GM18873 (cell line): ENCODE measurements around the gene CENPB.
"Not testable (repeated sequence)": the region's sequence is repeated elsewhere in the genome, so short reads cannot be mapped to it uniquely, and the experiment has no call there.

Source experiments
- ATAC-seq: cut with Tn5 transposase; IDR thresholded peaks from one replicate; pipeline ENCODE4 v1.9.1; 2021; ENCODE audit warnings: mild to moderate bottlenecking, moderate library complexity, moderate number of reproducible peaks; ENCODE audit not compliant: unreplicated experiment, low FRiP score

CENPB gene, protein sequence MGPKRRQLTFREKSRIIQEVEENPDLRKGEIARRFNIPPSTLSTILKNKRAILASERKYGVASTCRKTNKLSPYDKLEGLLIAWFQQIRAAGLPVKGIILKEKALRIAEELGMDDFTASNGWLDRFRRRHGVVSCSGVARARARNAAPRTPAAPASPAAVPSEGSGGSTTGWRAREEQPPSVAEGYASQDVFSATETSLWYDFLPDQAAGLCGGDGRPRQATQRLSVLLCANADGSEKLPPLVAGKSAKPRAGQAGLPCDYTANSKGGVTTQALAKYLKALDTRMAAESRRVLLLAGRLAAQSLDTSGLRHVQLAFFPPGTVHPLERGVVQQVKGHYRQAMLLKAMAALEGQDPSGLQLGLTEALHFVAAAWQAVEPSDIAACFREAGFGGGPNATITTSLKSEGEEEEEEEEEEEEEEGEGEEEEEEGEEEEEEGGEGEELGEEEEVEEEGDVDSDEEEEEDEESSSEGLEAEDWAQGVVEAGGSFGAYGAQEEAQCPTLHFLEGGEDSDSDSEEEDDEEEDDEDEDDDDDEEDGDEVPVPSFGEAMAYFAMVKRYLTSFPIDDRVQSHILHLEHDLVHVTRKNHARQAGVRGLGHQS

DNA sequence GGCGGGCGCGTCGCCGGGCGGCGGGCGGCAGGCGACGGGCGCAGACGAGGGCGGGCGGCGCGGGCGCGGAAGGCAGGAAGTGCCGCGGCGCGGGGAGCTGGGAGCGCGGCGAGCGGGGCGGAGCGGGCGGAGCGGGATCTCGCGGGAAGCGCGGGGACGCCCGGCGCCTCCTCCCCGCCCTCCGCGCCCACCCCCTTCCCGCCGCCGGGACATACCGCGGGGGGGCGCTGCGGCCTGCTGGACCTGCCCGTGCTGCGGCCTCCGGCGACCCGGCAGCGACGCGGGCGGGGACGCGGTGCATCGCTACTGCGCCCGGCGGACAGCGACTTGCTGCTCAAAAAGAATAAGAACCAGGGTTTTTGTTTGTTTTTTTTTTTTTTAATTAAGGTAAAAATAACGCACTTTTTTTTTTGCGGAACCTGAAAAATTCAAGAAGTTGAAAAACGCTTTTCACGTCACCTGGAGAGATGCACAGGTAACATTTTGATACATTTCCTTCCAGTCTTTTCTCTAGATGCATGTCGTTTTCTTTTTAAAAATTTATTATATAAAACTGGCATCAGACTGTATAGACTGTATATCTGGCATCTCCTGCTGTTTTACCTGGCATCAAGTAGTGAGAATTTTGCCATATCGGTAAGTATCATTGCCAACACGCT lies at the start of gene CENPB:
CENPB (minus strand) TSS at position 76 of the 659 bp plus-strand sequence. CDS start 257 bp downstream, outside the sequence.
- peak; percentile 65 for ATAC-seq

DNA sequence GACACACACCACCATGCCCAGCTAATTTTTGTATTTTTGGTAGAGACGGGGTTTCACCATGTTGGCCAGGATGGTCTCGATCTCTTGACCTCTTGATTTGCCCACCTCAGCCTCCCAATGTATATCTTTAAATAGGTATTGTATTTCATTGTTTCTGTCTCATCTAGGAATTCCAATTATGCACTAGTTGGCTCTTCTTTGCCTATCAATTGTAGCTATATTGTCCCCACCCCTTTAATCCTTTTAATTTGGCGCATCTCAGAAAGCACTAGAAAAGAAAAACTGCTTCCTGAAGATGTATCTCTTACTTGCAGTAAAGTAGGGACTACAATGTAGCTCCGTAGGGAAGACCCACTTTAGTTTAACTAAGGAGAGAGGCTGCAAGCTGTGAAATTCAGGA lies 49.6 kb upstream of the CENPB start:
- no peak for ATAC-seq

DNA sequence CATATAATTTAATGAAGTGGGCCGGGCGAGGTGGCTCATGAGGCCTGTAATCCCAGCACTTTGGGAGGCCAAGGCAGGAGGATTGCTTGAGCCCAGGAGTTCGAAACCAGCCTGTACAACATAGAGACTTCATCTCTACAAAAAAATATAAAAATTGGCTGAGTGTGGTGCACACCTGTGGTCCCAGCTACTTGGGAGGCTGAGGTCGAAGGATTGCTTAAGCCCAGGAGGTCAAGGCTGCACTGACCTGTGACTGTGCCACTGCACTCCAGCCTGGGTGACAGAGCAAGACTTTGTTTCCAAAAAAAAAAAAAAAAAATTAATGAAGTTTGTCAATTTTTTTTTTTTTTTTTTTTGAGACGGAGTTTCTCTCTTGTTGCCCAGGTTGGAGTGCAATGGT lies 43.4 kb upstream of the CENPB start:
- not testable (repeated sequence) for ATAC-seq

DNA sequence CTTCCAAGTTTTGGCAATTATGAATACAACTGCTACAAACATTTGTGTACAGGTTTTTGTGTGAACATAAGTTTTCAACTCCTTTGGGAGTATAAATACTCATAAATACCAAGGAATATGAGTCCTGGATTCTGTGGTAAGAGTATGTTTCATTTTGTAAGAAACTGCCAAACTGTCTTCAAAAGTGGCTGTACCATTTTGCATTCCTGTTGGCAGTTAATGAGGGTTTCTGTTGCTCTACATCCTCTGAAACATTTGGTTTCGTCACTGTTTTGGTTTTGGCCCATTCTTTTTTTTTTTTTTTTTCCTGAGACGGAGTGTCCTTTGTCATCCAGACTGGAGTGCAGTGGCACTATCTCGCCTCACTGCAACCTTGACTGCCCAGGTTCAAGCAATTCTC lies 42.3 kb upstream of the CENPB start:
- no peak for ATAC-seq

DNA sequence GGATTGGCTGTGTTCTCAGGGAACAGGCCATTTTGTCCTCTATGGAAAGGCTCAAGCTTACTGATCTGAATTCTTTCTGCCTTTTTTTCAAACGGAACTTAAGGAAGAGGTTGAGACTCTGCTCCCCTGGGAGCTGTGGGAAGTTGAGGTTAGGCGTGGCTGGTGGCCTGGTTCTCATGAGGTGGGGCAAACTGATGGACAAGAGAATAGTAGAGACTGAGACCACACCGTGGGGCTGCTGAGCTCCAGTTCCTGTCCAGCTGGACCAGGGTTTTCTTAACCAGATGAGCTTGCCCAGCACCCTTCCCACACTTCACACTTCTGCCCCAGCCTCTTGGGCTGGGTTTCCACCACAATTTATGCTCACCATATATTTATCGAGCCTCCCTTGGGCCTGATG lies 39.9 kb upstream of the CENPB start:
- ATAC-seq: no peak

DNA sequence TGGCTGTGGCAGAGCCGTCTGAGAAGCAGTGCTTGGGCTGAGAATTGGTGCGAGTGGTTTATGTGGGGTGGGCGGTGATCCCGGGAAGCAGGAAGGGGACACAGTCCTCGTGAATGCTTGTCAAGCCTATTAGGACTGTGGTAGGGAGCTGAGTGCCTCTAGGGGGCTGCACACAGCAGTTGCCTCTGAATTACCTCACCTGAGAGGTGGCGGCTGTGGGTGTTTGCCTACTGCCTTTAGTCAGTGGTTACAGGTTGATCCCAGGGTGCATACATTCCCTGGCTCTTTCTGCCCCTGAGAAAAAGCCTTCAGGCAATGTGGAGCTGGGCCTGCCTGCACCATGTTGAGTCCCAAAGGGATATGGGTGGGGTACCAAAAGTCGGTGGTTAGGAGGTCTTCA lies 39.0 kb upstream of the CENPB start:
- ATAC-seq: no peak

DNA sequence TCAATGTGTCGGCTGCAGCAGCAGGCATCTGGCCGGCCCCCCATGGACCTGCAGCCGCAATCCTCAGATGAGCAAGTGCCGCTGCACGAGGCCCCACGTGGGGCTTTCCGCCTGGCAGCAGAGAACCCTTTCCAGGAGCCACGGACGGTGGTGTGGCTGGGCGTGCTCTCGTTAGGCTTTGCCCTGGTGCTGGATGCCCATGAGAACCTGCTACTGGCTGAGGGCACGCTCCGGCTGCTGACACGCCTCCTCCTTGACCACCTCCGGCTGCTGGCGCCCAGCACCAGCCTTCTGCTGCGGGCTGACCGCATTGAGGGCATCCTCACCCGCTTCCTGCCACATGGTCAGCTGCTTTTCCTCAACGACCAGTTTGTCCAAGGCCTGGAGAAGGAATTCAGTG lies 37.3 kb upstream of the CENPB start:
- no peak for ATAC-seq

DNA sequence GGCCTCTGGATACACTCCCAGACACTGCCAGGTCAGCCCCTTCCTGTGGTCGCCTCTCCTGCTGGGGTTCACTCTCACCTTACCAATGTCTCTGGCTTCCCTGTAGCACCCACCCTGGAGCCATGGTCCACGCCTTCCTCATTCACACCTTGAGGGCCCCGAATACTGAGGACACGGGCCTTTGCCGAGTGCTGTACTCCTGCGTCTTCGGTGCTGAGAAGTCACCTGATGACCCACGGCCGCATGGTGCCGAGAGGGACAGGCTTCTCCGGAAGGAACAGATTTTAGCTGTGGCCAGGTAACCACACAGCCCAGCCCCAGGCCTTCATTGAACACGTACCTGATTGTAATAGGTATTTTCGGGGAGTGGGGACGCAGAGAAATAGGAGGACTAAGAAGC lies 35.5 kb upstream of the CENPB start:
- no peak for ATAC-seq

DNA sequence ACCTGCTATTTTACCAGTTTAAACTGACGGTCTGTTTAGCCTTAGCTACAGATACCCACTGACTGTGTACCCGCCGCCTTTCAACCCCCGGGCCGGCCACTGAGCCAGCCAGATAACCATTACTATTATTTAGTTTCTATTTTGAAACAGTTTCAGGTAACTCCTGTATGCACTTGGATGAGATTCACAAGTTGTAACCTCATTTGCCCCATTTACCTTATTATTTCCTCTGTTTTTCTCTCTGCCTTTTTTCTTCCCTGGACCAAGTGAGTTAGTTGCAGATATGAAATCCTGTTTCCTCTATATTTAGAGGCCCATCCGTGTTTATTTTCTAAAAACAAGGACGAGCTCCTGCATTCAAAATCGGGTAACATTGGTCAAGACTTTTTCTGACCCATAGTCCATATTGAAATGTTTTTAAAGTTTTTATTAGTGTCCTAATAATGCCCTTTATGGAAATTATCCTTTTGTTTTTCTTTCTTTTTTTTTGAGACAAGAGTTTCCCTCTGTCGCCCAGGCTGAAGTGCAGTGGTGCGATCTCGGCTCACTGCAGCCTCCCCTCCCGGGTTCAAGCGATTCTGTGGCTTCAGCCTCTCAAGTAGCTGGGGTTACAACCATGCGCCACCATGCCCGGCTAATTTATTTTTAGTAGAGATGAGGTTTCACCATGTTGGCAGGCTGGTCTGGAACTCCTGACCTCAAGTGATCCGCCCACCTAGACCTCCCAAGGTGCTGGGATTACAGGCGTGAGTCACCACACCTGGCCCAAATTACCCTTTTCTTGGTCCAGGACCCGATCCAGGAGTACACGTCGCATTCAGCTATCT lies 34.6 kb upstream of the CENPB start:
- ATAC-seq: peak; percentile 4

DNA sequence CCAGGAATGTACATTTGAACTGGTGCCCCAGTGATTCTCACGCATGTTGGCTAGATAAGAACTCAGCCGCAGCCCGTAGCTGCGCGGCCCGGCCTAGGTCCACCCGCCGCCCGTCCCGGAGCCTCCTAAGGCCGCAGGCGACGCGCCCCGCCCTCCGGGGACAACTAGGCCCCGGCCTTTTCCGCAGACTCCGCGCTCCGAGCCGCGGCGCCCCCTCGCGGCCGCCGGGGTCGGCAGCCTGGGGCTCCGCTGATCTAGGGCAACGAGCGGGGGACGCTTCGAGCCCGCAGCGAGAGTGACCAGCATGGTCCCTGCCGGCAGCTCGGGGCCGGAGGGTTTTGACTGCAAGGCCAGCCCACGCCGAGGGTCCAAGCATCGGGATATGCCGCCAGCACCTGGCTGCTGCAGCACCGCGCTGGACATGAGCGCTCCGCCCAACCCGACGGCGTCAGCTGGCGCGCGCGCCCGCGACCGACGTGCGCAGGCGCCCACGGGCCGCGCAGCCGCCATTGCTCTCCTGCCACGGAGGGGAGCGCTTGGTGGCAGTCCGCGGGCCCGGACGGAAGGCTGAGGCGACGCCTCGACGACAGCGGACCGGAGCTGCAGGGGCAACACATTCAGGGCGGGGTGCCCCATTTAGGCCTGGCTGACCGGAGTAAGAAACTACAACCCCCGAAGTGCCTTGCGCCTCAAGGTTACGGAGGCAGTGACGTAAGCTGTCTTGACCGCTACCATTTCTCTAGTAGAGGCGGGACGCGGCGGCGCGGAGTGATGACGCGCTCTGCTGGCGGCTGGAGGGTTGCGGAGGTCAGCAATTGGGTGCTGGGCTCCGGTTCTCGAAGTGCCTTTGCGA lies 33.7 kb upstream of the CENPB start, which contains the start of gene AP5S1:
AP5S1 (plus strand) TSS at position 500 of the 853 bp plus-strand sequence. CDS start 1,571 bp downstream, outside the sequence.
- peak; percentile 78 for ATAC-seq

DNA sequence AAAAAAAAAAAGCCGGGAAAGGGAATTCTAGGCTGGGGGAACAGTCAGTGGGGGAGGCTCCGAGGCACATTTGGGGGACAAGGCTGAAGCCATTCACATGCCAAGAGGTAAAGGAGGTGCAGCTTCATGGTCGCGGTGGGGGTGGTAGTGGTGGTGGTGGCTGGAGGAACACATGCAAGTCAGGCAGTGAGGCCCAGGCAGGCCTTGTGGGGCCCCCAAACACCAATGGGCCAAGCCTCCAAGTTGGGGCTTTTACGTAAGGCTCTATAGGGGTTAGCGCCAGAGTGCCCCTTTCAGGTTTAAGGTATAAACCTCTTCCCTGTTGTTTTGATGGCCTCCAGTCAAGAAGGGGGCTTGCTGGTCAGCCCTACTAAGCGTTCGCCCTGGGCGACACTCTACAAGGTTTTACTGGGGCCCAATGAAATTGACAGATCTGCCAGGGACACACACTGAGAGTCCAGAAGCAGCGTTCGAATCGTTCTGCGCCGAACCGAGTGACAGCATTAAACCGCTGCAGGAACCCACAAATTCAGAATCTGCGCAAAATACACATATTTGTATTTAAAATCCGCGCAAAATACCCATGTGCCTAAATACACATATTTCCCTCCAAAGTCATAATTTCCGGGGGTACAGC lies 33.0 kb upstream of the CENPB start:
- ATAC-seq: no peak

DNA sequence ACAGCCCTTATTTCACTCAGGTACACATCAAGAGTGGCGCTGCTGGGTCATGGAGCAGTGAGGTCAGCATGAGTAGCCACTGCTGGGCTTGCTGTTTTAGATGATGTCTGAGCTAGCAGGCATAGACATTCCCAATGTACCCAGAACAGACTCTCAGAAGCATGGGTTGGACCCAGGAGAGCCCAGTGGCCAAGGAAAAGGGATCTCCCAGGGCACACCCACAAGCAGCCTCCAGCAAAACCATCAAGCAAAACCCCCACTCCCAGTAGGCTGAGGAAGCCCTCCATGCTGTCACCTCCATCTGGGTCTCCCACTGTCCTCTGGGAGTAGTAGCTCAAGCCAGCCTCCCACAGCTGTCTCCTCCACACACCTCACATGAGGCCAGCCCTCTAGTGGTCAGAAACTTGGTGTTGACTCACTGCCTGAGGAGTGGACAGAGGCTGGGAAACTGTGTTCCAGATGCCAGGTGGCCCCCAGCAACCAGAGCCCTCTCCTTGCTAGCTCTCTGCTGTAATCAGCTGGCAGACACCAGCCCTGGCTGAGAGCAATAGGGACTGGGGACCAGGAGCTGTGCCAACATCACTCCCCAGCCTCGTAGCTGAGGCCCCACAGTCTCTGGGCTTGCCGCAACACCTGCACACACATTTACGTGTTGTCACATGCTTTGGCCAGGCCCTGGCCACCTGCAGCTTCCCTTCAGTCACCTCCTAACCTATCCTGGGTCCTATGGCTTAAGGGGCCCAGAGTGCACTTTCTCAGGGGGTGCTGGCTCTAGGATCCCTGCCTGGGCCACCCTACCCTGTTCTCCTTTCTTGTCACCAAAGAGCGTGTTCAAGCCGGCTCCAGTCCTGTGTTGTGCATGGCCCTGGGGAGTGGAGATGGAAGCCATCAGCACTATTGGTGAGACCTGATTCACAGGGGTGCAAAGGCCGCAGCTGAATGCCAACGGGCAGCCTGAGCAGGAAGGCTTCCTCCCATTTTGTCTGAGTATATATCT lies 31.9 kb upstream of the CENPB start:
- no peak for ATAC-seq

DNA sequence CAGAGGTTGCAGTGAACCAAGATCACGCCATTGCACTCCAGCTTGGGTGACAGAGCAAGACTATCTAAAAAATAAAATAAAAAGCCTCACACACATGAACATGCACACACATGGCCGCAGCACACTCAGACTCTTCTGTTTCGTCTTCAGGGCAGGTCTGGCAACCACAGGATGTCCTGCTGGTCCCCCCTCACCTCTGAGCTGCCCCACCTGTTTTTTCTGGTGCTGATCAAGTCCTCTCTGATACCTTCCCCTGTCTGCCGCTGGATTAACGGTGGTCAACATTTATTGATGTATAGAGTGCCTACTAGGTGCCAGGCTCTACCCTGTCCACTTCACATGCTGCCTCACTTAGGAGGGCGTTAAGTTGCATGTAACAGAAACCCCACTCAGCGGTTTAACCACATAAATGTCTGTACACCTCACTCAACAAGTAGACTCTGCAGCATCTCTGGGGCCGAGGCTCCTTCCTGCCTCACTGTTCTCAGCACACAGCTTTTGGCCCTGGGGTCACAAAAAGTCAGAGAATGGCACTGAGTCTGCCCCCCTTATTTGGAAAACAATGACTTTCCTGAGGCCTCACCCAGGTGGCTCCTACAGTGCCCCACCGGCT lies 29.3 kb upstream of the CENPB start:
- no peak for ATAC-seq

DNA sequence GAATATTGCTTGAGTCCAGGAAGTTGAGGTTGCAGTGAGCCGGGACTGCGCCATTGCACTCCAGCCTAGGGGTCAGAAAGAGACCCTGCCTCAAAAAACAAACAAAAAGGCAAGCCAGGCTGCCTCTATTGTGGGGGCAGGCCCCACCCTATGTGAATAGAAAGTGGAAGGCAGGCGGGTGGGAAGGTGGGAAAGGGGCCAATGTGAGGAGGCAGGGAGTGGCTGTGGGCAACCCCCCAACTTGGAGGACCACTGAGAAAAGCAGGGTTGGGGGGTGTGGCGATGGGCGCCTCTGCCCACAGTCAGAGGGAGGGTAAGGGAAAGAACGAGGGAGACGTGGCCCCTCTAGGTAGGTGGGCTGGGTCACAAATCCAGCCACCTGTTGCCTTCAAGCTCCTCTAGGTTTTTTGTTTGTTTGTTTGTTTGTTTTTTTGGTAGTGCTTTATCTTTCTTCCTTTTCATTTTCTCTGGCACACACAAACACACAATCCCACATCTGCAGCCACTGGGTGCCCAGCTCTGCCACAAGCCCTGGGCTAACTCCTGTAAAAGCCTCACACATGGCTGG lies 28.5 kb upstream of the CENPB start:
- ATAC-seq: no peak

DNA sequence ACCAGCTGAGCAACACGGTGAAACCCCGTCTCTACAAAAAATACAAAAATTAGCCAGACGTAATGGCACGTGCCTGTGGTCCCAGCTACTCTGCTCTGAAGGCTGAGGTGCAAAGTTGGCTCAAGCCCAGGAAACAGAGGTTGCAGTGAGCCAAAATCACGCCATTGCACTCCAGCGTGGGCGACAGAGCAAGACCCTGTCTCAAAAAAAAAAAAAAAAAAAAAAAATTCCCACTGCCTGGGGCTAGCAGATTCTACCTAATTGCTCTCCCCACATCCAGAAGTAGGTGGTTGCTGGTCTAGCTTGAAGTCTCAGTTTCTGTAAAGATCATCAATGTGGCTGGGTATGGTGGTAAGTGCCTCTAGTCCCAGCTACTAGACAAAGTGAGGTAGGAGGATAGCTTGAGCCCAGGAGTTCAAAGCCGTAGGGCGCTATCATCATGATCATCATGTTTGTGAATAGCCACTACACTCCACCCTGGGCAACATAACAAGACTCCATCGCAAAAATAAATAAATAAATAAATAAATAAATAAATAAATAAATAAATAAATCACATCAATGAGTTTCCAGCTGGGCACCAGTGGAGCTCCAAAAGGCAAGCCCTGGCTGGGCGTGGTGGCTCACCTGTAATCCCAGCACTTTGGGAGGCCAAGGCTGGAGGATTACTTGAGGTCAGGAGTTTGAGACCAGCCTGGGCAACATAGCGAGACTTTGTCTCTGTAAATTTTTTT lies 27.5 kb upstream of the CENPB start:
- ATAC-seq: no peak

DNA sequence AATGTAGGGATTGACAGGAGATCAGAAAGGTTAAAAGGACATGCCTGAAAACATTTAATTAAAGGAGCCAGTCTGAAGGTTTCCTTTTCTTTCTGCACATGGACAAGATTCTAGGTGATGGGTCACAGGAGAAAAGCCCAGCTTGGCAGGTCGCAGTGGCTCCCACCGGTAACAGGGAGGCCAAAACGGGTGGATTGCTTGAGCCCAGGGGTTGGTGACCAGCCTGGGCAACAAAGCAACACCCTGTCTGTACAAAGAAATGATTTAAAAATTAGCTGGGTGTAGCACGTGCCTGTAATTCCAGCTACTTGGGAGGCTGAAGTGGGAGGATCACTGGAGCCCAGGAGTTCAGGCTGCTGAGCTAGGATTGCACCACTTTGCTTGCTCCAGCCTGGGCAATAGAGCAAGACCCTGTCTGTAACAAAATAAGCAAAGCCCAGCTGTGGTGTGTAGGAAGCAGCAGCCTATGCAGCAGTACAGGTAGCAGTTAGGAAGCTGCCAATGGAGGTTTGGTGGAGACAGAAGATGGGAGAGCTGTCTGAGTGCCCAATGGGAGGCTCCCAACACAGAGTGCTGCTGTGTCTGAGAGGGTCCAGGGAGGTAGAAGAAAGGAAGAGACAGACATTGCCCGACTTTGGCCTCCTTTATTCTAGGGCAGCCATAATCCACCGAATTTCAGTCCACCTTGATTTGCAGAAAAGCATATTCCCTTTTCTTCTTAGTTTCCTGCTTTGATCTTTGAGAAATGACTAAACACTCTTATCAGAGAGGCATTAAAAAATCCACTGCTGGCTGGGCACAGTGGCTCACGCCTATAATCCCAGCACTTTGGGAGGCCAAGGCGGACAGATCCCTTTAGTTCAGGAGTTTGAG lies 26.7 kb upstream of the CENPB start:
- no peak for ATAC-seq
